RWPE2 (cell line): ENCODE results near the gene NUB1.

Experiments used
- ATAC-seq: fragments of 200-7000 bp; cut with Tn5 transposase; 3 replicates; pipeline ENCODE4 v1.9.1; 2021; ENCODE audit warnings: low read depth
- DNase-seq: peaks from one replicate; pipeline ENCODE4 v3.0.0-alpha.2; 2020; ENCODE audit warnings: low spot score
- H3K27ac ChIP-seq: fragments of 450-650 bp; 2 replicates; pipeline ENCODE4 v1.5.1; 2017; ENCODE audit warnings: mild to moderate bottlenecking; ENCODE audit not compliant: poor library complexity, severe bottlenecking
- H3K27me3 ChIP-seq: fragments of 250-450 bp; sonication (Bioruptor Pico); 2 replicates; pipeline ENCODE4 v1.5.1; 2021; ENCODE audit warnings: mild to moderate bottlenecking, moderate library complexity; ENCODE audit not compliant: insufficient read depth, poor library complexity, severe bottlenecking
- H3K36me3 ChIP-seq: fragments of 250-450 bp; sonication (Bioruptor Pico); 2 replicates; pipeline ENCODE4 v1.5.1; 2020; ENCODE audit warnings: low read depth, mild to moderate bottlenecking, moderate library complexity
- H3K4me1 ChIP-seq: fragments of 250-450 bp; sonication (Bioruptor Pico); 2 replicates; pipeline ENCODE4 v1.5.1; 2021; ENCODE audit warnings: mild to moderate bottlenecking, moderate library complexity; ENCODE audit not compliant: insufficient read depth, poor library complexity, severe bottlenecking
- H3K4me3 ChIP-seq: fragments of 250-450 bp; sonication (Bioruptor Pico); 2 replicates; pipeline ENCODE4 v1.5.1; 2021; ENCODE audit warnings: mild to moderate bottlenecking, moderate library complexity; ENCODE audit not compliant: severe bottlenecking
- H3K9me3 ChIP-seq: fragments of 250-450 bp; sonication (Bioruptor Pico); 2 replicates; pipeline ENCODE4 v1.5.1; 2021; ENCODE audit warnings: mild to moderate bottlenecking, moderate library complexity; ENCODE audit not compliant: severe bottlenecking
- CTCF ChIP-seq: fragments of 450-650 bp; IDR thresholded peaks from one replicate; pipeline ENCODE4 v1.5.1; 2017; ENCODE audit warnings: mild to moderate bottlenecking, moderate library complexity; ENCODE audit not compliant: poor library complexity, severe bottlenecking

The NUB1 gene

GRCh38 chr7:151374139-151374538 is 32.5 kb downstream of the NUB1 start:
- H3K4me3 ChIP-seq = no peak overlapping the region
- peaks cover 23% of the 10 kb centered on the region for H3K36me3 ChIP-seq
- no peaks in the 10 kb centered on the region for H3K4me1 ChIP-seq
- ATAC-seq (no peak), DNase-seq (no peak)
- TF ChIP-seq CTCF = no peak
- H3K27ac ChIP-seq = no peak overlapping the region
- no peaks in the 10 kb centered on the region for H3K9me3 ChIP-seq
- H3K27me3 ChIP-seq = no peaks in the 10 kb centered on the region

- peaks cover 17% of the 10 kb centered on the region for H3K36me3 ChIP-seq
- no peak for TF ChIP-seq CTCF
These were observed 33.1 kb downstream of the NUB1 start for GRCh38 chr7:151374726-151375125.

GRCh38 chr7:151375530-151376217 is 34.1 kb downstream of the NUB1 start:
- H3K36me3 ChIP-seq = peaks cover 9% of the 10 kb centered on the region
- no peaks in the 10 kb centered on the region for H3K4me1 ChIP-seq
- no peaks in the 10 kb centered on the region for H3K27me3 ChIP-seq
- no peak for ATAC-seq
- TF ChIP-seq CTCF = no peak
- no peak overlapping the region for H3K4me3 ChIP-seq
- no peak overlapping the region for H3K27ac ChIP-seq
- no peaks in the 10 kb centered on the region for H3K9me3 ChIP-seq
- no peak for DNase-seq

More at GRCh38 chr7:151374726-151375125, 33.1 kb downstream of the NUB1 start:
- no peak overlapping the region for H3K4me3 ChIP-seq
- no peaks in the 10 kb centered on the region for H3K4me1 ChIP-seq
- H3K9me3 ChIP-seq = no peaks in the 10 kb centered on the region
- no peak overlapping the region for H3K27ac ChIP-seq
- ATAC-seq (no peak), DNase-seq (no peak)
- no peaks in the 10 kb centered on the region for H3K27me3 ChIP-seq

GRCh38 chr7:151376218-151376902 is 34.7 kb downstream of the NUB1 start:
- ATAC-seq = no peak
- H3K4me1 ChIP-seq = no peaks in the 10 kb centered on the region
- no peak for DNase-seq
- no peaks in the 10 kb centered on the region for H3K27me3 ChIP-seq
- H3K9me3 ChIP-seq = no peaks in the 10 kb centered on the region
- peaks cover 5% of the 10 kb centered on the region; the same call in 1 of the 2 replicates for H3K36me3 ChIP-seq
- H3K4me3 ChIP-seq = no peak overlapping the region
- H3K27ac ChIP-seq = no peak overlapping the region
- no peak for TF ChIP-seq CTCF

- H3K36me3 ChIP-seq = peaks cover 5% of the 10 kb centered on the region; the same call in 1 of the 2 replicates
- DNase-seq = no peak
These were observed 35.8 kb downstream of the NUB1 start for GRCh38 chr7:151377406-151377805.

More at GRCh38 chr7:151377406-151377805, 35.8 kb downstream of the NUB1 start:
- Histone ChIP-seq H3K4me1 (no peaks in the 10 kb centered on the region), H3K4me3 (no peak overlapping the region), H3K9me3 (no peaks in the 10 kb centered on the region), H3K27ac (no peak overlapping the region), H3K27me3 (peaks cover 10% of the 10 kb centered on the region)
- ATAC-seq = no peak
- TF ChIP-seq CTCF = no peak
